ENCODE measurements around the gene FAM210B. TPM values are rescaled to one million over a fixed set of nuclear protein-coding genes. Genes with fewer than 3 reads are reported as not detected.

Gene FAM210B
- total and polyA plus RNA-seq, 2 of the 13 experiments (the other 11 are each of a cell fraction or from before 2014, with no cell fraction given): 75.9 to 107 TPM

DNA sequence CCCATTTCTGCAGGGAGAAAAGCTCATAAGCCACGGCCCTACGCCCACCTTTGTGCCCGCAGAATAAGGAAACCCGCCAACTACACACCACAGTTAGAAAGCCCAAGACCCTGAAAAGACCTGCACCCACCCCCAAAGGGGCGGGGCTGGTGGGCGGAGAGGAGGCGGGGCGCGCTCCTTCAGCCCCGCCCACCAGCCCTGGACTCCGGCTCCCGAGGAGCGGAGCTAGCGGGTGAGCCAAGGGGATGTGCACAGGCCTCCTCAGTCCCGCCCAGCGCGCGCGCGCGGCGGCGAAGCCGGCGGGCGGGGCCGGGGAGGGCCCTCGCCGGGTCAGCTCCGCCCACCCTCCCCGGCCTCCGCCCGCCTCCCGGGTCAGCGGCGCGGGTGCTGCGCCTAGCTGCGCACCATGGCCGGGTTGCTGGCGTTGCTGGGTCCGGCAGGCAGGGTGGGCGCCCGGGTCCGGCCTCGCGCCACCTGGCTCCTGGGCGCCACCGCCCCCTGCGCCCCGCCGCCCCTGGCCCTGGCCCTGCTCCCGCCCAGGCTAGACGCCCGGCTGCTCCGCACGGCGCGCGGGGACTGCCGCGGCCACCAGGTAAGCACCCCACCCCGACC is at the start of gene FAM210B (continued):
- TF ChIP-seq SMAD1 (CRISPR knock-in tag; IDR thresholded peaks at IDR 0.05; ENCODE audit: borderline replicate concordance, low read depth) (peak; percentile 33; the same call in 1 of the 2 replicates), NFYB (CRISPR knock-in tag; IDR thresholded peaks at IDR 0.05) (no peak), ZNF276 (CRISPR knock-in tag; IDR thresholded peaks at IDR 0.05; ENCODE audit: low read depth) (0 out of 2 replicates have a peak, but pooled peaks have one; percentile 48), SNAI1 (CRISPR knock-in tag; IDR thresholded peaks at IDR 0.05; ENCODE audit: borderline replicate concordance) (no peak), ZNF598 (CRISPR knock-in tag; IDR thresholded peaks at IDR 0.05; ENCODE audit: borderline replicate concordance) (no peak), ZNF235 (CRISPR knock-in tag; IDR thresholded peaks at IDR 0.05; ENCODE audit: borderline replicate concordance) (no peak), DNMT1 (CRISPR knock-in tag; IDR thresholded peaks at IDR 0.05) (peak; percentile 26; the same call in 1 of the 2 replicates), SP4 (CRISPR knock-in tag; IDR thresholded peaks at IDR 0.05) (peak; percentile 91), MIER2 (CRISPR knock-in tag; IDR thresholded peaks at IDR 0.05) (no peak), ZBTB20 (CRISPR knock-in tag; IDR thresholded peaks at IDR 0.05; ENCODE audit: borderline replicate concordance, low read depth) (no peak), ATRX (CRISPR knock-in tag; IDR thresholded peaks at IDR 0.05; ENCODE audit: borderline replicate concordance) (no peak), DPF2 (CRISPR knock-in tag; IDR thresholded peaks at IDR 0.05; ENCODE audit: borderline replicate concordance, low read depth) (no peak), SP1 (IDR thresholded peaks at IDR 0.05) (no peak), SP1 (CRISPR knock-in tag; IDR thresholded peaks at IDR 0.05) (peak; percentile 93), ZFP37 (CRISPR knock-in tag; IDR thresholded peaks at IDR 0.05; ENCODE audit: borderline replicate concordance) (no peak), MED8 (CRISPR knock-in tag; IDR thresholded peaks at IDR 0.05; ENCODE audit: insufficient replicate concordance) (no peak), ZBTB38 (CRISPR knock-in tag; IDR thresholded peaks at IDR 0.05) (0 out of 2 replicates have a peak, but pooled peaks have one; percentile 27), CBX5 (CRISPR knock-in tag; IDR thresholded peaks at IDR 0.05; ENCODE audit: borderline replicate concordance) (no peak), ZMYM4 (CRISPR knock-in tag; IDR thresholded peaks at IDR 0.05) (peak; percentile 11; the same call in 1 of the 2 replicates), ZNF563 (CRISPR knock-in tag; IDR thresholded peaks at IDR 0.05) (peak; percentile 74; the same call in 1 of the 2 replicates), ZNF792 (CRISPR knock-in tag; IDR thresholded peaks at IDR 0.05) (peak; percentile 94), ZNF746 (CRISPR knock-in tag; IDR thresholded peaks at IDR 0.05) (no peak)
- TF ChIP-seq, protein P1, sequence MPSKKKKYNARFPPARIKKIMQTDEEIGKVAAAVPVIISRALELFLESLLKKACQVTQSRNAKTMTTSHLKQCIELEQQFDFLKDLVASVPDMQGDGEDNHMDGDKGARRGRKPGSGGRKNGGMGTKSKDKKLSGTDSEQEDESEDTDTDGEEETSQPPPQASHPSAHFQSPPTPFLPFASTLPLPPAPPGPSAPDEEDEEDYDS (CRISPR knock-in tag; IDR thresholded peaks at IDR 0.05): 0 out of 2 replicates have a peak, but pooled peaks have one; percentile 0
- TF ChIP-seq, protein P2, sequence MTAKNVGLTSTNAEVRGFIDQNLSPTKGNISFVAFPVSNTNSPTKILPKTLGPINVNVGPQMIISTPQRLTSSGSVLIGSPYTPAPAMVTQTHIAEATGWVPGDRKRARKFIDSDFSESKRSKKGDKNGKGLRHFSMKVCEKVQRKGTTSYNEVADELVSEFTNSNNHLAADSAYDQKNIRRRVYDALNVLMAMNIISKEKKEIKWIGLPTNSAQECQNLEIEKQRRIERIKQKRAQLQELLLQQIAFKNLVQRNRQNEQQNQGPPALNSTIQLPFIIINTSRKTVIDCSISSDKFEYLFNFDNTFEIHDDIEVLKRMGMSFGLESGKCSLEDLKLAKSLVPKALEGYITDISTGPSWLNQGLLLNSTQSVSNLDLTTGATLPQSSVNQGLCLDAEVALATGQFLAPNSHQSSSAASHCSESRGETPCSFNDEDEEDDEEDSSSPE (CRISPR knock-in tag; IDR thresholded peaks at IDR 0.05): peak; percentile 58; the same call in 1 of the 2 replicates
